ENCODE results near the gene PRDM16. TPM values are rescaled to one million over a fixed set of nuclear protein-coding genes. Genes with fewer than 3 reads are reported as not detected.
A peak's percentile ranks its signal among the peaks of the same experiment; 100 is the strongest.

PRDM16 gene
- total RNA-seq, 1 experiment from 2014 or later, result not detected

GRCh38 chr1:3304246-3304645 is 235.2 kb downstream of the PRDM16 start:
- no peak for DNase-seq (ENCODE audit: unreplicated experiment)
- no TSS peak for BruUV-seq (replicated peaks)
- H3K9me3 Mint-ChIP-seq (ENCODE audit: unreplicated experiment), result no peaks in the 10 kb centered on the region
- no peak overlapping the region for H3K27ac Mint-ChIP-seq (ENCODE audit: low read depth, unreplicated experiment)
- ChIA-PET CTCF (no interaction called here), POLR2A (no interaction called here)
- H3K4me3 Mint-ChIP-seq (ENCODE audit: unreplicated experiment), result no peak overlapping the region
- intact Hi-C loops (cut with micrococcal nuclease), result no loop called here
- no peaks in the 10 kb centered on the region for H3K27me3 Mint-ChIP-seq (ENCODE audit: insufficient read depth, unreplicated experiment)
- no peaks in the 10 kb centered on the region for H3K4me1 Mint-ChIP-seq (ENCODE audit: insufficient read depth, unreplicated experiment)
- no peaks in the 10 kb centered on the region for H3K36me3 Mint-ChIP-seq (ENCODE audit: insufficient read depth, unreplicated experiment)
- TF ChIP-seq CTCF (IDR thresholded peaks at IDR 0.05; ENCODE audit: unreplicated experiment), result no peak

- Mint-ChIP-seq H3K9me3 (ENCODE audit: unreplicated experiment) (no peaks in the 10 kb centered on the region), H3K4me3 (ENCODE audit: unreplicated experiment) (no peak overlapping the region), H3K27ac (ENCODE audit: low read depth, unreplicated experiment) (no peak overlapping the region), H3K36me3 (ENCODE audit: insufficient read depth, unreplicated experiment) (no peaks in the 10 kb centered on the region), H3K27me3 (ENCODE audit: insufficient read depth, unreplicated experiment) (no peaks in the 10 kb centered on the region), H3K4me1 (ENCODE audit: insufficient read depth, unreplicated experiment) (no peaks in the 10 kb centered on the region)
- no peak for TF ChIP-seq CTCF (IDR thresholded peaks at IDR 0.05; ENCODE audit: unreplicated experiment)
- ChIA-PET POLR2A (no interaction called here), CTCF (no interaction called here)
- DNase-seq (ENCODE audit: unreplicated experiment), result no peak
- no TSS peak for BruUV-seq (replicated peaks)
- intact Hi-C loops (cut with micrococcal nuclease), result no loop called here
Observed at GRCh38 chr1:3304692-3305091, 235.7 kb downstream of the PRDM16 start.

GRCh38 chr1:3305156-3305555 is 236.2 kb downstream of the PRDM16 start:
- intact Hi-C loops (cut with micrococcal nuclease), result no loop called here
- H3K27me3 Mint-ChIP-seq (ENCODE audit: insufficient read depth, unreplicated experiment), result no peaks in the 10 kb centered on the region
- TF ChIP-seq CTCF (IDR thresholded peaks at IDR 0.05; ENCODE audit: unreplicated experiment), result no peak
- no peak overlapping the region for H3K4me3 Mint-ChIP-seq (ENCODE audit: unreplicated experiment)
- H3K36me3 Mint-ChIP-seq (ENCODE audit: insufficient read depth, unreplicated experiment), result no peaks in the 10 kb centered on the region
- CTCF ChIA-PET, result no interaction called here
- POLR2A ChIA-PET, result no interaction called here
- peaks cover 3% of the 10 kb centered on the region for H3K9me3 Mint-ChIP-seq (ENCODE audit: unreplicated experiment)
- no peak overlapping the region for H3K27ac Mint-ChIP-seq (ENCODE audit: low read depth, unreplicated experiment)
- H3K4me1 Mint-ChIP-seq (ENCODE audit: insufficient read depth, unreplicated experiment), result no peaks in the 10 kb centered on the region
- no TSS peak for BruUV-seq (replicated peaks)
- no peak for DNase-seq (ENCODE audit: unreplicated experiment)

- H3K4me3 Mint-ChIP-seq (ENCODE audit: unreplicated experiment), result no peak overlapping the region
- H3K36me3 Mint-ChIP-seq (ENCODE audit: insufficient read depth, unreplicated experiment), result no peaks in the 10 kb centered on the region
- H3K4me1 Mint-ChIP-seq (ENCODE audit: insufficient read depth, unreplicated experiment), result no peaks in the 10 kb centered on the region
- no TSS peak for BruUV-seq (replicated peaks)
- intact Hi-C loops (cut with micrococcal nuclease), result no loop called here
- TF ChIP-seq CTCF (IDR thresholded peaks at IDR 0.05; ENCODE audit: unreplicated experiment), result no peak
- no peak overlapping the region for H3K27ac Mint-ChIP-seq (ENCODE audit: low read depth, unreplicated experiment)
- no peaks in the 10 kb centered on the region for H3K27me3 Mint-ChIP-seq (ENCODE audit: insufficient read depth, unreplicated experiment)
- DNase-seq (ENCODE audit: unreplicated experiment), result peak; percentile 33
- ChIA-PET POLR2A (no interaction called here), CTCF (no interaction called here)
- peaks cover 12% of the 10 kb centered on the region for H3K9me3 Mint-ChIP-seq (ENCODE audit: unreplicated experiment)
Observed at GRCh38 chr1:3306583-3307291, 237.7 kb downstream of the PRDM16 start.

Data from MCF 10A (cell line).